Measurements from ENCODE around the gene SPPL3.

DNA sequence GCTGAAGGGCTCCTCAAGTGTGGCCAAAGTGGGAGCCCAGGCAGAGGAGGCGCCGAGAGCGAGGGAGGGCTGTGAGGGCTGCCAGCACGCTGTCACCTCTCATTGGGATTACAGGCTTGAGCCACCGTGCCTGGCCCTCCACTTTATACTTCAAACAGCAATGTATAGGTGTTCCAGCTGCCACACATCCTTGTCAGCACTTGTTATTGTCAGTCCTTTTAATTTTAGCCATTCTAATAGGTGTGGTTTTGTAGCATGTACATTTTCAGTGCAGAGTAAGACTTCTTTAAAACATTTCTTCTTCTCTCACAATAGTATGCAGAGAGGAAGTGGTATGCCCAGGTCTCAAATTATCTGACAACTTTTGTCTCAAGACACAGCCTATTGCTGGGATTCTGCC is 46.6 kb upstream of the SPPL3 start:
- TF ChIP-seq, protein P1, sequence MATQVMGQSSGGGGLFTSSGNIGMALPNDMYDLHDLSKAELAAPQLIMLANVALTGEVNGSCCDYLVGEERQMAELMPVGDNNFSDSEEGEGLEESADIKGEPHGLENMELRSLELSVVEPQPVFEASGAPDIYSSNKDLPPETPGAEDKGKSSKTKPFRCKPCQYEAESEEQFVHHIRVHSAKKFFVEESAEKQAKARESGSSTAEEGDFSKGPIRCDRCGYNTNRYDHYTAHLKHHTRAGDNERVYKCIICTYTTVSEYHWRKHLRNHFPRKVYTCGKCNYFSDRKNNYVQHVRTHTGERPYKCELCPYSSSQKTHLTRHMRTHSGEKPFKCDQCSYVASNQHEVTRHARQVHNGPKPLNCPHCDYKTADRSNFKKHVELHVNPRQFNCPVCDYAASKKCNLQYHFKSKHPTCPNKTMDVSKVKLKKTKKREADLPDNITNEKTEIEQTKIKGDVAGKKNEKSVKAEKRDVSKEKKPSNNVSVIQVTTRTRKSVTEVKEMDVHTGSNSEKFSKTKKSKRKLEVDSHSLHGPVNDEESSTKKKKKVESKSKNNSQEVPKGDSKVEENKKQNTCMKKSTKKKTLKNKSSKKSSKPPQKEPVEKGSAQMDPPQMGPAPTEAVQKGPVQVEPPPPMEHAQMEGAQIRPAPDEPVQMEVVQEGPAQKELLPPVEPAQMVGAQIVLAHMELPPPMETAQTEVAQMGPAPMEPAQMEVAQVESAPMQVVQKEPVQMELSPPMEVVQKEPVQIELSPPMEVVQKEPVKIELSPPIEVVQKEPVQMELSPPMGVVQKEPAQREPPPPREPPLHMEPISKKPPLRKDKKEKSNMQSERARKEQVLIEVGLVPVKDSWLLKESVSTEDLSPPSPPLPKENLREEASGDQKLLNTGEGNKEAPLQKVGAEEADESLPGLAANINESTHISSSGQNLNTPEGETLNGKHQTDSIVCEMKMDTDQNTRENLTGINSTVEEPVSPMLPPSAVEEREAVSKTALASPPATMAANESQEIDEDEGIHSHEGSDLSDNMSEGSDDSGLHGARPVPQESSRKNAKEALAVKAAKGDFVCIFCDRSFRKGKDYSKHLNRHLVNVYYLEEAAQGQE (IDR thresholded peaks at IDR 0.05; ENCODE audit: low read depth, low read length): no peak
- no peak for TF ChIP-seq YY1 (IDR thresholded peaks at IDR 0.05; ENCODE audit: low read depth)
- TF ChIP-seq RXRA (IDR thresholded peaks at IDR 0.05; ENCODE audit: borderline replicate concordance, low read depth): no peak
- TF ChIP-seq ELF1 (IDR thresholded peaks at IDR 0.05): no peak
- TF ChIP-seq POLR2AphosphoS5 (IDR thresholded peaks at IDR 0.05; ENCODE audit: low read depth, low read length): no peak
- TF ChIP-seq MAX (IDR thresholded peaks at IDR 0.05; ENCODE audit: low read depth): no peak
- no peak for TF ChIP-seq EP300 (IDR thresholded peaks at IDR 0.05; ENCODE audit: borderline replicate concordance in 1 of 2, low read depth in 1 of 2, low read length in 1 of 2)
